ENCODE measurements around the gene SLC2A4.

SLC2A4 gene

DNA sequence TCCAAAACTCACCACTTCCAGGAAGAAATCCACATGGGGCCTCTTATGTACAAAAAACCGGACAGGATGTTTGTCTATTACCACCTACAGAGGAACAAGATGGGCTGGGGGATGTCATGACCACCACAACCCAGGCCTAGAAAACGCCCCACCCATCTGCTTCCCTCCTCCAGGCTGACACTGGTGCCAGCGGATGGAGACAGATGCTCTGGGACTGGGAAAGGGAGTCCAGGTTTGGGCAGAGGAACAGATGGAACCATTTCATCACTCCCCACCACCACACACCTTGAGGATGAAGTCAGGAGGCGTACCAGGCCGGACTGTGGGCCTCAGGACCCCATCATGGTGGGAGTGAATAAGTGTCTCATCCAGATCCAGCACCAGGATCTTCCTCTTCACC, 34.7 kb upstream of the SLC2A4 start:
- H3K27ac ChIP-seq (ENCODE audit: low read depth in 2 of 2, low read length in 2 of 2) = no peak overlapping the region

DNA sequence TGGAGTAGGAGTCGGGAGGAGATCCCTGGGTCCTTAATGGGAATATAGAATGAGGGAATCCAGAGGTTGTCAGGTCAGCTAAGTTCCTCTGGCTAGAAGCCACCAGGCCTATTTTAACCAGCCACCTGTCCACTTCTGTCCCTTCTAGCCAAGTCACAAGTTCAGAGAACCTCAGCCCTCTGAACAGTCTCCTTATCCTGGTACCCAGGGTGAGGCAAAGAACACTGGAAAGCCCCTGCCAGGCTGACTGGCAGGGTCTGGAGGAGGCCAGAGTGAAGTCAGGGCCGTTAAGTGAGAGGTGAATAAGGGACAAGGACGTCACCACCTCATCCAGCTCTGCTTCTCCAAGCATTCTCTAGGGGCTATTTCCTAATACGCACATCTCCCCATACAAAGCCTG, 32.7 kb upstream of the SLC2A4 start:
- H3K9ac ChIP-seq (ENCODE audit: low read depth in 1 of 2, low read length in 2 of 2) = no peak overlapping the region
- H3K4me1 ChIP-seq (ENCODE audit: control insufficient read depth in 2 of 2, insufficient read depth in 2 of 2, low read length in 2 of 2) = peaks cover 24 to 29% of the 10 kb centered on the region in 2 donors
- H3K4me3 ChIP-seq (ENCODE audit: low read length in 2 of 2) = no peak overlapping the region
- H3K9me3 ChIP-seq (ENCODE audit: control insufficient read depth in 2 of 2, low read length in 2 of 2) = no peaks in the 10 kb centered on the region
- H3K27me3 ChIP-seq (ENCODE audit: control insufficient read depth in 2 of 2, insufficient read depth in 2 of 2, low read length in 2 of 2) = no peaks in the 10 kb centered on the region
- peaks cover 25 to 31% of the 10 kb centered on the region in 2 donors for H3K36me3 ChIP-seq (ENCODE audit: control insufficient read depth in 2 of 2, insufficient read depth in 2 of 2, low read length in 2 of 2)
- H3K27ac ChIP-seq (ENCODE audit: low read depth in 2 of 2, low read length in 2 of 2) = no peak overlapping the region

More for the DNA sequence above, 34.7 kb upstream of the SLC2A4 start:
- Histone ChIP-seq H3K27me3 (ENCODE audit: control insufficient read depth in 2 of 2, insufficient read depth in 2 of 2, low read length in 2 of 2) (no peaks in the 10 kb centered on the region), H3K9me3 (ENCODE audit: control insufficient read depth in 2 of 2, low read length in 2 of 2) (no peaks in the 10 kb centered on the region), H3K4me1 (ENCODE audit: control insufficient read depth in 2 of 2, insufficient read depth in 2 of 2, low read length in 2 of 2) (peaks cover 15 to 23% of the 10 kb centered on the region in 2 donors), H3K4me3 (ENCODE audit: low read length in 2 of 2) (no peak overlapping the region), H3K9ac (ENCODE audit: low read depth in 1 of 2, low read length in 2 of 2) (no peak overlapping the region), H3K36me3 (ENCODE audit: control insufficient read depth in 2 of 2, insufficient read depth in 2 of 2, low read length in 2 of 2) (peaks cover 23 to 32% of the 10 kb centered on the region in 2 donors)

DNA sequence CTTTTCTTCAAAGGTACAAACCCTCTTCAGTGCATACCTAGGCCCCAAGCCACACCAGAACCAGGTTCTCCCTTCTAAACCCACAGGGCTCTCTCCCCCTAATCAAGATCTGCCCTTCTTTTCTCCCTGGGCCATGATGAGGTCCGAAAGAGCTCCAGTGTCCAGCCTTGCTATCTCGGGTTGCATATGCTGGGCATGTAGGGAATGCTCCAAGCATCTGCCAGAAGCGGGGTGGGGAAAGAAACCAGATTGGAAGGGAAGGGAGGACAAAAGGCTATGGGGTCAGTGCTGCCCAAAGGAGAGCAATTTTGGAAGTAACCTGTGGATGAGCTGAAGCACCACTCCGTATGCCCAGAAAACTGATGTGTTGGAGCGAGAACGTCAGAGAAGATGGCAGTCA, 32.3 kb upstream of the SLC2A4 start:
- H3K36me3 ChIP-seq (ENCODE audit: control insufficient read depth in 2 of 2, insufficient read depth in 2 of 2, low read length in 2 of 2) = peaks cover 22 to 27% of the 10 kb centered on the region in 2 donors
- no peaks in the 10 kb centered on the region for H3K27me3 ChIP-seq (ENCODE audit: control insufficient read depth in 2 of 2, insufficient read depth in 2 of 2, low read length in 2 of 2)
- H3K9me3 ChIP-seq (ENCODE audit: control insufficient read depth in 2 of 2, low read length in 2 of 2) = no peaks in the 10 kb centered on the region
- H3K4me3 ChIP-seq (ENCODE audit: low read length in 2 of 2) = peak overlapping the region in 1 of 2 donors; percentile 14
- H3K27ac ChIP-seq (ENCODE audit: low read depth in 2 of 2, low read length in 2 of 2) = no peak overlapping the region
- H3K4me1 ChIP-seq (ENCODE audit: control insufficient read depth in 2 of 2, insufficient read depth in 2 of 2, low read length in 2 of 2) = peaks cover 24 to 29% of the 10 kb centered on the region in 2 donors
- H3K9ac ChIP-seq (ENCODE audit: low read depth in 1 of 2, low read length in 2 of 2) = peak overlapping the region in 1 of 2 donors; percentile 2

- H3K27ac ChIP-seq (ENCODE audit: low read depth in 2 of 2, low read length in 2 of 2) = peak overlapping the region in 1 of 2 donors; percentile 100
- H3K9ac ChIP-seq (ENCODE audit: low read depth in 1 of 2, low read length in 2 of 2) = peak overlapping the region in 1 of 2 donors; percentile 87
- no peaks in the 10 kb centered on the region for H3K9me3 ChIP-seq (ENCODE audit: control insufficient read depth in 2 of 2, low read length in 2 of 2)
- H3K4me1 ChIP-seq (ENCODE audit: control insufficient read depth in 2 of 2, insufficient read depth in 2 of 2, low read length in 2 of 2) = peaks cover 24 to 29% of the 10 kb centered on the region in 2 donors
- H3K27me3 ChIP-seq (ENCODE audit: control insufficient read depth in 2 of 2, insufficient read depth in 2 of 2, low read length in 2 of 2) = no peaks in the 10 kb centered on the region
- peaks cover 22 to 26% of the 10 kb centered on the region in 2 donors for H3K36me3 ChIP-seq (ENCODE audit: control insufficient read depth in 2 of 2, insufficient read depth in 2 of 2, low read length in 2 of 2)
- peak overlapping the region; percentile 71 to 92 for H3K4me3 ChIP-seq (ENCODE audit: low read length in 2 of 2)
Observed at GRCh38 chr17:7249830-7250229, 31.7 kb upstream of the SLC2A4 start.

DNA sequence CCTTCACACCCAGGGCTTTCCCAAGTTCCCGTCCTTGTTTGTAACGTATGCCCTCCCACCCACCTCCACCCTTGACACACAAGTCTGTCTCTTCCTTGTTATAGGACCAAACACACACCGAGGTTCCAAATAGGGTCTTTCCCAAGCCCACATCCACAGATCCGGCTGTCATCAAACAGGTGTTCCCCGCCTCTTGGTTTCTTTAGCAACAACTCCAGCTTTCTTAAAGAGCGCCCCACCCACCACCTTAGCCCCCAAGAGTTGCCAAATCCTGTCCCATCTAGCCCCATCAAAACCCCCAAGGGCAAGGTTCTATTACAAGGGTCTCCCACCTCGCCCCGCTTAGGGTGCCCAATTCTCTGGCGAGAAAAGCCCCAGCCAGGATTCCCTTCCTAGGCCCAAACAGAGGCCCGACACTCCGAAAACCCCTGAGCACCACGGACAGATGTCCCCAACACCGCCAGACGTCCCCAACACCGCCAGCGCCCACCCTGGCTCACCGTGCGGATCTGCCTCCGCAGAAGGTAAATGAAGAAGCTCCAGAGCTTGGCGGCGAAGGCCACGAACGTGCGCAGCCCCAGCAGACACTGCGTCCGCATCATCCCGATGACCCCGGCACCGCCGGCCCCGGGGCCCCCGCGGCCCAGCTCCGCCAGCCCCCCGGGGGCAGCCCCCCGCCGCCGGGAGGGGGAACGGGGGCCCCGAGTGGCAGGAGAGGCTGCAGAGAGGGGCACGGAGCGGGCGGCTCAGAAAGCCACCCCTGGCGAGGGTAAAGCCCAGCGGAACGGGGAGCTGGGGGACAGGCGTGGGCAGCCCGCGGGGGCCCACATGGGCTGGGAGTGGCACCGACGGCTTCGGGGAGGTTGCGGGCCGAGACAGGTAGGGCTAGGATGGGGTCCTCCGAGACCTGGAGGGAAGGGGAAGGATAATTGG, 30.6 kb upstream of the SLC2A4 start:
- H3K4me1 ChIP-seq (ENCODE audit: control insufficient read depth in 2 of 2, insufficient read depth in 2 of 2, low read length in 2 of 2) = peaks cover 24 to 29% of the 10 kb centered on the region in 2 donors
- H3K27ac ChIP-seq (ENCODE audit: low read depth in 2 of 2, low read length in 2 of 2) = peak overlapping the region; percentile 100

DNA sequence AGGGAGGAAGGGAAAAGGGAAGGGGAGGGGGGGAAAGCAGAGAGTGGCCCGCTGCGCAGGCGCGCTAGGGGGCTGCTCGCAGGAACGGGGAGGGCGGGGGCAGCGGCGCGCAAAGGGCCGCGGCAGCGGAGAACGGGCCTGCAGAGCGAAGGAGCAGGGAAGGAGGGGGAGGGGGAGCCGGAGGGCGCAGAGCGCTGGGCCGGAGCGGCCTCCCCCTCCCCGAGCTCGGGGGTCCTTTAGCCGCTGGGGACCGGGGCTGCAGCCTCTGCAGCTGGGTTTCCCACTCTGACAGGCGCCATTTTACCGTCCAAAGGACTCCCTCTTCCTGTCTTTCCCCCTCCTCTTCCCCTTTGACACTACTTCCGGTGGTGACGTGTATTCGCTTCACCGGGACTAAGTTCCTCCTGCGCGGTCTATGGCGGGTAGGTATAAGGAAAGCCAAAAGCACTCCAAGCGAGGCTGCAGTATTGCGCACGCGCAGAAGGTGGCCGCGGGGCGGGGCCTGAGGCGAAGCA, 29.8 kb upstream of the SLC2A4 start, which contains the start of gene CTDNEP1:
Gene CTDNEP1, minus strand, starts transcription at position 74 of the 515 bp plus-strand sequence. CDS start 438 bp downstream, outside the sequence.
- Histone ChIP-seq H3K27me3 (ENCODE audit: control insufficient read depth in 2 of 2, insufficient read depth in 2 of 2, low read length in 2 of 2) (no peaks in the 10 kb centered on the region), H3K27ac (ENCODE audit: low read depth in 2 of 2, low read length in 2 of 2) (peak within 1 kb of the TSS; percentile 100), H3K4me3 (ENCODE audit: low read length in 2 of 2) (peak within 1 kb of the TSS; percentile 71 to 92), H3K9me3 (ENCODE audit: control insufficient read depth in 2 of 2, low read length in 2 of 2) (no peaks in the 10 kb centered on the region), H3K36me3 (ENCODE audit: control insufficient read depth in 2 of 2, insufficient read depth in 2 of 2, low read length in 2 of 2) (peaks cover 18 to 27% of the 10 kb centered on the region in 2 donors), H3K4me1 (ENCODE audit: control insufficient read depth in 2 of 2, insufficient read depth in 2 of 2, low read length in 2 of 2) (peaks cover 24 to 29% of the 10 kb centered on the region in 2 donors), H3K9ac (ENCODE audit: low read depth in 1 of 2, low read length in 2 of 2) (peak within 1 kb of the TSS; percentile 87 to 97)

More for the DNA sequence above, 30.6 kb upstream of the SLC2A4 start:
- Histone ChIP-seq H3K36me3 (ENCODE audit: control insufficient read depth in 2 of 2, insufficient read depth in 2 of 2, low read length in 2 of 2) (peaks cover 20 to 28% of the 10 kb centered on the region in 2 donors), H3K4me3 (ENCODE audit: low read length in 2 of 2) (peak overlapping the region; percentile 71 to 92), H3K9me3 (ENCODE audit: control insufficient read depth in 2 of 2, low read length in 2 of 2) (no peaks in the 10 kb centered on the region), H3K9ac (ENCODE audit: low read depth in 1 of 2, low read length in 2 of 2) (peak overlapping the region; percentile 87), H3K27me3 (ENCODE audit: control insufficient read depth in 2 of 2, insufficient read depth in 2 of 2, low read length in 2 of 2) (no peaks in the 10 kb centered on the region)

DNA sequence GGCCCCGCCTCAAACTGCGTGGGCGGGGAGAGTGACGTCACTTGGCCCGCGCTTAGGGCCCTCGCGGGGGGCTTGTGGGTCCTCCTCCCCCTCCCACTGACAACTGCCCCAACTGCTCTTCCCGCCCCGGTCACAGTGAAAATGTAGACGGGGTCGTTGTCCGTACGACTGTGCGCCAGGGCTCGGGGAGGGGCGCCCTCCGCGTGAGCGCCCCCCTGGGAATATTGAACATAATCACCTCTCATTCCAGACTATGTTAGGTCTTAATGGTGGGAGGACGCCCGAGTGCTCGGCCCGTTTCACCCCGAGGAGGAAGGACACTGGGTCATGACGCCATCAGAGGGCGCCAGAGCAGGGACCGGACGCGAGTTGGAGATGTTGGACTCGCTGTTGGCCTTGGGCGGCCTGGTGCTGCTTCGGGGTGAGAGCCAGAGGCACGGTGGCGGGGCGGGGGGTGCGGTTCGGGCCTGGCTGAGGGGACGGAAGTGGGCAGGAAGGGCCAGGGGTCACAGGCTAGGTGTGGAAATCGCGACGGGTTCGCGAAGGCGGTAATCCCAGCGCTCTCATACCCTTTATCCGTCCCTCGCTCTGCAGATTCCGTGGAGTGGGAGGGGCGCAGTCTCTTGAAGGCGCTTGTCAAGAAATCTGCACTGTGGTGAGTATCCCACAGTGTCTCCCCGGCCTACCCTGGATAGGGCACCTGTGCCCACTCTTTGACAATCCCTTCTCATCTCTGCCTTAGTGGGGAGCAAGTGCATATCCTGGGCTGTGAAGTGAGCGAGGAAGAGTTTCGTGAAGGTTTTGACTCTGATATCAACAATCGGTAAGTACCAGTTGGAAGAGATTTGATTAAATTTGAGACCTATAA, 29.1 kb upstream of the SLC2A4 start, which contains the start of gene ELP5:
Gene ELP5, plus strand, starts transcription at position 40 of the 868 bp plus-strand sequence. Its CDS starts 336 bp downstream, at position 376.
- H3K27ac ChIP-seq (ENCODE audit: low read depth in 2 of 2, low read length in 2 of 2) = peak within 1 kb of the TSS; percentile 100
- H3K4me1 ChIP-seq (ENCODE audit: control insufficient read depth in 2 of 2, insufficient read depth in 2 of 2, low read length in 2 of 2) = peaks cover 24 to 29% of the 10 kb centered on the region in 2 donors
- peaks cover 17 to 25% of the 10 kb centered on the region in 2 donors for H3K36me3 ChIP-seq (ENCODE audit: control insufficient read depth in 2 of 2, insufficient read depth in 2 of 2, low read length in 2 of 2)
- H3K4me3 ChIP-seq (ENCODE audit: low read length in 2 of 2) = peak within 1 kb of the TSS; percentile 71 to 92
- H3K9me3 ChIP-seq (ENCODE audit: control insufficient read depth in 2 of 2, low read length in 2 of 2) = no peaks in the 10 kb centered on the region
- H3K27me3 ChIP-seq (ENCODE audit: control insufficient read depth in 2 of 2, insufficient read depth in 2 of 2, low read length in 2 of 2) = no peaks in the 10 kb centered on the region
- peak within 1 kb of the TSS; percentile 87 to 97 for H3K9ac ChIP-seq (ENCODE audit: low read depth in 1 of 2, low read length in 2 of 2)

DNA sequence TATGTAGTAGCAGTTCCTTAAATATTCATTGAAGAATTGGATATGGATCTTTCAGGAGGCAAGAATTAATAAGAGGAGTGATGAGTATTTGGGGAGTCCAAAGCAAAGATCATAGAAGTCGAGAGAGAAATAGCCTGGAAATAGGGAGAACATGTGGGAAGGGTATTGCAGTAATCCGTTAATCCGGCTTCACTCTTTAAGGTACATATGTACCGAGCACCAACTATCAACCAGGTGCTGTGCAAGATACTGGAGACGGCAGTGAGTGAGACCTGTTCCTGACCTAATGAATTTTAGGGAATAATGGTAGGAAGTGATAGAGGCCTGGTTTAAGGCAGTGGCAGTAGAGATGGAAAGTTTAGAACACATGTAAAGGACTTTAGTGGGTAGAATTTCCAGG, 28.4 kb upstream of the SLC2A4 start:
- peak overlapping the region; percentile 100 for H3K27ac ChIP-seq (ENCODE audit: low read depth in 2 of 2, low read length in 2 of 2)

GRCh38 chr17:7254511-7254910, 27.0 kb upstream of the SLC2A4 start:
- Histone ChIP-seq H3K4me3 (ENCODE audit: low read length in 2 of 2) (no peak overlapping the region), H3K27ac (ENCODE audit: low read depth in 2 of 2, low read length in 2 of 2) (no peak overlapping the region), H3K9me3 (ENCODE audit: control insufficient read depth in 2 of 2, low read length in 2 of 2) (no peaks in the 10 kb centered on the region), H3K9ac (ENCODE audit: low read depth in 1 of 2, low read length in 2 of 2) (no peak overlapping the region), H3K36me3 (ENCODE audit: control insufficient read depth in 2 of 2, insufficient read depth in 2 of 2, low read length in 2 of 2) (peaks cover 22 to 23% of the 10 kb centered on the region in 2 donors), H3K27me3 (ENCODE audit: control insufficient read depth in 2 of 2, insufficient read depth in 2 of 2, low read length in 2 of 2) (no peaks in the 10 kb centered on the region), H3K4me1 (ENCODE audit: control insufficient read depth in 2 of 2, insufficient read depth in 2 of 2, low read length in 2 of 2) (peaks cover 34 to 38% of the 10 kb centered on the region in 2 donors)

More for the DNA sequence above, 28.4 kb upstream of the SLC2A4 start:
- Histone ChIP-seq H3K36me3 (ENCODE audit: control insufficient read depth in 2 of 2, insufficient read depth in 2 of 2, low read length in 2 of 2) (peaks cover 17 to 25% of the 10 kb centered on the region in 2 donors), H3K27me3 (ENCODE audit: control insufficient read depth in 2 of 2, insufficient read depth in 2 of 2, low read length in 2 of 2) (no peaks in the 10 kb centered on the region), H3K9ac (ENCODE audit: low read depth in 1 of 2, low read length in 2 of 2) (peak overlapping the region; percentile 87 to 97), H3K4me3 (ENCODE audit: low read length in 2 of 2) (peak overlapping the region; percentile 71 to 92), H3K4me1 (ENCODE audit: control insufficient read depth in 2 of 2, insufficient read depth in 2 of 2, low read length in 2 of 2) (peaks cover 24 to 36% of the 10 kb centered on the region in 2 donors), H3K9me3 (ENCODE audit: control insufficient read depth in 2 of 2, low read length in 2 of 2) (no peaks in the 10 kb centered on the region)
